LNCAP (cell line): ENCODE data around the gene KRTAP19-1.
A peak's percentile ranks its signal among the peaks of the same experiment; 100 is the strongest.

ENCODE experiments used
- TF ChIP-seq, protein P1 (sequence below): fragments of 450-650 bp; IDR thresholded peaks from 2 replicates; pipeline ENCODE4 v1.5.1; 2017; ENCODE audit warnings: mild to moderate bottlenecking

The KRTAP19-1 gene

DNA sequence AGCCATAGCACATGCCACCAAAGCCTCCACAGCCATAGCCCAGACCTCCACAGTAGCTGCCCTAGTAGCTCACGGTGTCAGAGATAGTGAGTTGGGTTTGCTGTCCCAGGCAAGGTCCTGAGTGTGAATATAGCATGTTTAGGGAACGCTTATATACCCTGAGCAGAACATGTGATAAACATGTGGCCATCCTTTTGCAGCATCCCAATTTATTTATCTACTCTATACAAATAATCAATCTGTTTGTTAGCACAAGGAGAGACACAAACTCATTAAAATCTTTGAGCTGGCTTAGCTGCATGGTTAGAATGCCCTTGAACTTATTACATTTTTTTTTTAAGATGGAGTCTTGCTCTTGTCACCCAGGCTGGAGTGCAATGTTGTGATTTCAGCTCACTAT is 7.2 kb upstream of the KRTAP19-1 start, which contains the start of gene KRTAP19-2:
Gene KRTAP19-2, minus strand, starts transcription at position 101 of the 400 bp plus-strand sequence. Its CDS starts 88 bp downstream, at position 13.
- TF ChIP-seq, protein P1, sequence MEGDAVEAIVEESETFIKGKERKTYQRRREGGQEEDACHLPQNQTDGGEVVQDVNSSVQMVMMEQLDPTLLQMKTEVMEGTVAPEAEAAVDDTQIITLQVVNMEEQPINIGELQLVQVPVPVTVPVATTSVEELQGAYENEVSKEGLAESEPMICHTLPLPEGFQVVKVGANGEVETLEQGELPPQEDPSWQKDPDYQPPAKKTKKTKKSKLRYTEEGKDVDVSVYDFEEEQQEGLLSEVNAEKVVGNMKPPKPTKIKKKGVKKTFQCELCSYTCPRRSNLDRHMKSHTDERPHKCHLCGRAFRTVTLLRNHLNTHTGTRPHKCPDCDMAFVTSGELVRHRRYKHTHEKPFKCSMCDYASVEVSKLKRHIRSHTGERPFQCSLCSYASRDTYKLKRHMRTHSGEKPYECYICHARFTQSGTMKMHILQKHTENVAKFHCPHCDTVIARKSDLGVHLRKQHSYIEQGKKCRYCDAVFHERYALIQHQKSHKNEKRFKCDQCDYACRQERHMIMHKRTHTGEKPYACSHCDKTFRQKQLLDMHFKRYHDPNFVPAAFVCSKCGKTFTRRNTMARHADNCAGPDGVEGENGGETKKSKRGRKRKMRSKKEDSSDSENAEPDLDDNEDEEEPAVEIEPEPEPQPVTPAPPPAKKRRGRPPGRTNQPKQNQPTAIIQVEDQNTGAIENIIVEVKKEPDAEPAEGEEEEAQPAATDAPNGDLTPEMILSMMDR = no peak

DNA sequence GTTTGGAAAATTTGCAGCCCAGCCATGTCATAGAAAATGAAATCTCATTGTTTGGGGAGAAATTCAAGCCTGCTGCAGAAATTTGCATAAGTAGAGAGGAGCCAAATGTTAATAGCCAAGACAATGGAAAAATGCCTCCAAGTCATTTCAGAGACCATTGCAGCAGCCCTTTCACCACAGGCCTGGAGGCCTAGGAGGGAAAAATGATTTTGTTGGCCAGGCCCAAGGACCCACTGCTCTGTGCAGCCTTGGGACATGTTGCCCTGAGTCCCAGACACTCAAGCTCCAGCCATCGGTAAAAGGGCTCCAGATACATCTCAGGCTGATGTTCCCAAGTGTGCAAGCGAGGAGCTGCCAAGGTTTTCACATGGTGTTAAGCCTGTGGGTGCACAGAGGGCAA is 6.0 kb upstream of the KRTAP19-1 start:
- TF ChIP-seq, protein P1 = no peak

DNA sequence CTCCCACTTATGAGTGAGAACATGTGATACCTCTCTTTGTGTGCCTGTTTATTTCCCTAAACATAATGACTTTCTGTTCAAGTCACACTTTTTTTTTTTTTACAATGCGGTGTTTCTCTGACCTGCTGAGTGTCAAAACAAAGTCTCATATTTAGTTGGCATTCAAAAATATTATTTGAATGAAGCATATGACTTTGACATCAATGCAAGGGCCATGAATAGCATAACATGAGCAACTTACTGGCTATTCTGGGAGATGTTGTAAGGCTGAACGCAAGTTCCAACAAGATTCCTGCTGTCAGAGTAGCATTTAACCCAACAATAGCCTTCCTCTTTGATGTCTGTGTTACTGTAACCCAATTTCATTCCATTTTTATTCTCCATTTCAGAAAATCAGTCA is 2.0 kb upstream of the KRTAP19-1 start:
- TF ChIP-seq, protein P1 = no peak

DNA sequence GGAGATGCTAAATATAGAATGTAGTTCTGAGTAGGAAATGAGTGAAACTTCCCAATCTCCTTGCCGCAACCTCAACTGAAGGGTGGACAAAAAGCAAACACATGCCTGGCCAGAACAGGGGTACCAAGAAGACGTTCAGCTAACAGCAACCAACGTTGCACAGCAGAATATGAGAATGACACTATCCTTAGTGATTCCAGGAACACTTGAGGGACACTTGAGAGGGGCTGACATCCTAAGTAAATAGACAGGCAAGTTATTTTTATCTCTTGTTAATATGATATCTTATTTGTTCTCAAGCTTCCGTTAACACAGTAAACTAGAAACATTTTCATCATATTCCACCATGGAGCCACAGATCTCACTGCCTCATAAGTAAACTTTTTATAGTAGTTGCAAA is 908 bp downstream of the KRTAP19-1 start:
- TF ChIP-seq, protein P1 = no peak

DNA sequence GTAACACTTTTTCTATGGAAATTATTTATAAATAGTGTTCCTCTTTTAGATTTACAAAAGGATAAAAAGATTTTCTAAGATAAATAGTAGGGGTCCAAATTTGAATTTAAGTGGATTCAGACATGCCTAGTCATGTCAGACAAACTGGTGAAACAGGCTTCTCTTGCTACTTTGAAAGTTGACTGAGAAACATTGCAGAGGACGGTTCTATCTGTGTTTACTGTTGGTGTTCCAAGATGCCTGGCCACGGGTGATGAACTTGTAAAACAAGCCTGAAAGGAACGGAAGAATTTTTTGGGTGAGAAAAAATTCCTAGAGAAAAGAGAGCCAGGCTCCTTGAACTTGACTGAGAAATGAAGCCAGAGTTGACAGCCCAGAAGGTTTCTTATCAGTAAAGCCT is 2.2 kb downstream of the KRTAP19-1 start:
- TF ChIP-seq, protein P1 = no peak

DNA sequence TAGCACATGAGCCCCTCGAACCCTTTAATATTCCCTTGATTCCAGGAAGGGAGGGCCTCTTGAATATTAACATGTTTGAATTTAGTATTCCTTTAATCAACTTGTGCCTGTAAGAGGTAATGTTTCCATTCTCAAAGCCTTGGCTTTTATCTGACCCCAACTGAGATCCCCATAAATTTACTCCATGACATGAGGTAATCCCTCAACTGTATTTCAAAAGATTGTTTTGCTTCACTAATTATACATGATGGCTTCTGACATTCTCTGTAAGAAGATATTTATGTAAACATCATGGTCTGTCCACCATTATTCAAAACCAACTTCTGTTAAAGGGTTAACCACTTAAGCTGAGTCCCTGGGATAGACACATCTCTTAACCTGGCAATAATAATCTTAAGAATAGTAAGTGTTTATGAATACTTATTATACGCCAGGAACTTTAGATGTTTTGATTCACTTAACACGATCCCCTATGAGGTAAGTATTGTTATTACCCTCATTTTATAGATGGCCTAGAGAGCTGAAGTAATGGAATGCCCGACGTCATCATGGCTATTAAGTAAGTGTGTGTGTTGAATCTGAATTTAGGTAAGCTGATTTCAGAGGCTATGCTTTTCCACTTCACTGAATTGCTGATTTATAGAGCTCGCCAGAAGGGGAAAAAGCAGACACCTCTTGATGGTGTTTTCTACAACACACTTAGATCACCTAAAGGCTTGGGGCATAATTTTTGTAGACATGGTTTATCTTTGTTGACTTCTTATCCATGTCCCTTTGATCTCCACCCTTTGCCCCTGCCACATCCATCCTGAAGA is 11.1 kb downstream of the KRTAP19-1 start:
- TF ChIP-seq, protein P1 = no peak

DNA sequence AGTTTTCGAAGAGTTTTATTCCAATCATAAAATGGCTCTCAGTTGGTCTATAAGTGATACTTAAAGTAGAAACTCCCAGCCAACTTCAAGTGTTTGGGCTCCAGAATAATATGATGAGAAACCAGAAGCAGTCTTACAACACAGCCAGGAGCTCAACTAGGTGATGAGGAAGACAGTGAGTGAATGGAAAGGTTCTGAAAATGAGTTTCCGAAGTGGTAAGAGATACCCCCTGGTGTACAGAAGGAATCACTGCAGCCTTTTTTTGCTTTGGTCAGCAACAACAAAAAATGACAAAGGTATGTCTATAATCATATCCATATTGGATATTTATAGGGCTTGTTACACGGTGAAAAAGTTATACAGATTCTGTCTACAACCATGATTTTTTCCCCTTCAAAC is 16.5 kb downstream of the KRTAP19-1 start:
- TF ChIP-seq, protein P1 = peak; percentile 71
